OCI-LY1 (cell line): ENCODE measurements around the gene UBQLN3.

Experiments
- H2AFZ ChIP-seq: fragments of 200-600 bp; sonication (generic), shearing (Covaris generic); 2 replicates; pipeline ENCODE4 v1.6.0; 2014; ENCODE audit warnings: antibody characterized with exemption, mild to moderate bottlenecking, low read length
- H3F3A ChIP-seq: fragments of 200-600 bp; sonication (generic), shearing (Covaris generic); 2 replicates; pipeline ENCODE4 v1.6.0; 2014; ENCODE audit warnings: mild to moderate bottlenecking, antibody characterized with exemption, low read length, moderate library complexity; ENCODE audit not compliant: insufficient read depth
- H3K27ac ChIP-seq: fragments of 200-600 bp; sonication (generic); 2 replicates; pipeline ENCODE4 v1.5.1; 2014; ENCODE audit warnings: low read length, mixed run types, mild to moderate bottlenecking, low read depth; ENCODE audit not compliant: poor library complexity, severe bottlenecking
- H3K27me3 ChIP-seq: fragments of 200-600 bp; sonication (generic); 2 replicates; pipeline ENCODE4 v1.6.0; 2014; ENCODE audit warnings: antibody characterized with exemption, mild to moderate bottlenecking, low read length, moderate library complexity; ENCODE audit not compliant: insufficient read depth
- H3K36me3 ChIP-seq: fragments of 200-600 bp; sonication (generic); 2 replicates; pipeline ENCODE4 v1.6.1; 2014; ENCODE audit warnings: mild to moderate bottlenecking, antibody characterized with exemption, low read length, moderate library complexity, mixed read lengths; ENCODE audit not compliant: insufficient read depth
- H3K4me1 ChIP-seq: fragments of 200-600 bp; sonication (generic); 2 replicates; pipeline ENCODE4 v1.5.1; 2014; ENCODE audit warnings: mild to moderate bottlenecking, low read length, moderate library complexity; ENCODE audit not compliant: insufficient read depth, severe bottlenecking
- H3K4me2 ChIP-seq: fragments of 200-600 bp; sonication (generic), shearing (Covaris generic); 2 replicates; pipeline ENCODE4 v1.6.1; 2014; ENCODE audit warnings: low read length
- H3K4me3 ChIP-seq: fragments of 200-600 bp; sonication (generic); 2 replicates; pipeline ENCODE4 v1.5.1; 2014; ENCODE audit warnings: low read length, low read depth, mild to moderate bottlenecking, mixed read lengths; ENCODE audit not compliant: poor library complexity, severe bottlenecking
- H3K79me2 ChIP-seq: fragments of 200-600 bp; shearing (Covaris generic); 2 replicates; pipeline ENCODE4 v1.6.1; 2016; ENCODE audit warnings: mixed run types, low read length, mixed read lengths; ENCODE audit not compliant: insufficient read depth
- H3K9ac ChIP-seq: fragments of 200-600 bp; sonication (generic), shearing (Covaris generic); 2 replicates; pipeline ENCODE4 v1.6.1; 2014; ENCODE audit warnings: mild to moderate bottlenecking, low read length, mixed read lengths
- H3K9me2 ChIP-seq: fragments of 200-600 bp; sonication (generic), shearing (Covaris generic); 2 replicates; pipeline ENCODE4 v1.6.1; 2014; ENCODE audit warnings: low read depth, mild to moderate bottlenecking, low read length, mixed read lengths
- H3K9me3 ChIP-seq: fragments of 200-600 bp; shearing (Covaris generic); 2 replicates; pipeline ENCODE4 v1.6.1; 2014; ENCODE audit warnings: low read length, mixed read lengths
- H4K20me1 ChIP-seq: fragments of 200-600 bp; sonication (generic), shearing (Covaris generic); 2 replicates; pipeline ENCODE4 v1.6.0; 2016; ENCODE audit warnings: mild to moderate bottlenecking, low read length; ENCODE audit not compliant: insufficient read depth
- EZH2 ChIP-seq: fragments of 200-600 bp; sonication (generic), shearing (Covaris generic); IDR thresholded peaks from 2 replicates; pipeline ENCODE4 v1.8.0; 2017; ENCODE audit warnings: borderline replicate concordance, mixed run types, mild to moderate bottlenecking, antibody characterized with exemption, low read length, moderate library complexity, mixed read lengths
- TF ChIP-seq, protein P1 (sequence below): fragments of 200-600 bp; sonication (generic), shearing (Covaris generic); IDR thresholded peaks from 2 replicates; pipeline ENCODE4 v1.5.1; 2017; ENCODE audit warnings: mild to moderate bottlenecking, antibody characterized with exemption, low read length, moderate library complexity, mixed read lengths

The UBQLN3 gene

DNA sequence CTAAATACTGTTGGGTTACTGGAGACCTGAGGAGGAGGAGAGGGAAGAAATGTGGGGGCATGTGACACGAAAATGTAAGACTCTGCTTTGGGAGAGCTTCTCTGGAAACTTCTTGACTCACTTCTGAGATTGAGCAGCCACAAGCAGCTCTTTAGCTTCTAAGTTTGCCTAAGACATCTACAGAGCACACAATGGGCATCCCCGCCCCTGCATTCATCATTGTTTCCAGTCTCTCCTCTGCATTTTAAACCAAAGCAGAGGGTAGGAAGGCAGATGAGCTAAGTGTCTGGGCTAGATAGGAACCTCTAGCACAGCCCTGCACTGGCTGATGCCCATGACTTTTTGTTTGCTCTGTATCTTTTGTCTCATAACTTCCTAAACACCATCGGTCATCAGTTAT is 23.3 kb downstream of the UBQLN3 start:
- Histone ChIP-seq H3K4me3 (no peak overlapping the region), H3K36me3 (no peaks in the 10 kb centered on the region), H2AFZ (no peak overlapping the region), H3K9me2 (no peaks in the 10 kb centered on the region), H3K4me1 (no peaks in the 10 kb centered on the region), H3K27me3 (no peaks in the 10 kb centered on the region; the same call in 1 of the 2 replicates), H4K20me1 (no peaks in the 10 kb centered on the region), H3K9me3 (no peaks in the 10 kb centered on the region), H3K4me2 (no peak overlapping the region), H3K27ac (no peak overlapping the region), H3K79me2 (no peaks in the 10 kb centered on the region), H3K9ac (no peak overlapping the region), H3F3A (no peaks in the 10 kb centered on the region)
- TF ChIP-seq EZH2: no peak
- TF ChIP-seq, protein P1, sequence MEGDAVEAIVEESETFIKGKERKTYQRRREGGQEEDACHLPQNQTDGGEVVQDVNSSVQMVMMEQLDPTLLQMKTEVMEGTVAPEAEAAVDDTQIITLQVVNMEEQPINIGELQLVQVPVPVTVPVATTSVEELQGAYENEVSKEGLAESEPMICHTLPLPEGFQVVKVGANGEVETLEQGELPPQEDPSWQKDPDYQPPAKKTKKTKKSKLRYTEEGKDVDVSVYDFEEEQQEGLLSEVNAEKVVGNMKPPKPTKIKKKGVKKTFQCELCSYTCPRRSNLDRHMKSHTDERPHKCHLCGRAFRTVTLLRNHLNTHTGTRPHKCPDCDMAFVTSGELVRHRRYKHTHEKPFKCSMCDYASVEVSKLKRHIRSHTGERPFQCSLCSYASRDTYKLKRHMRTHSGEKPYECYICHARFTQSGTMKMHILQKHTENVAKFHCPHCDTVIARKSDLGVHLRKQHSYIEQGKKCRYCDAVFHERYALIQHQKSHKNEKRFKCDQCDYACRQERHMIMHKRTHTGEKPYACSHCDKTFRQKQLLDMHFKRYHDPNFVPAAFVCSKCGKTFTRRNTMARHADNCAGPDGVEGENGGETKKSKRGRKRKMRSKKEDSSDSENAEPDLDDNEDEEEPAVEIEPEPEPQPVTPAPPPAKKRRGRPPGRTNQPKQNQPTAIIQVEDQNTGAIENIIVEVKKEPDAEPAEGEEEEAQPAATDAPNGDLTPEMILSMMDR: no peak

DNA sequence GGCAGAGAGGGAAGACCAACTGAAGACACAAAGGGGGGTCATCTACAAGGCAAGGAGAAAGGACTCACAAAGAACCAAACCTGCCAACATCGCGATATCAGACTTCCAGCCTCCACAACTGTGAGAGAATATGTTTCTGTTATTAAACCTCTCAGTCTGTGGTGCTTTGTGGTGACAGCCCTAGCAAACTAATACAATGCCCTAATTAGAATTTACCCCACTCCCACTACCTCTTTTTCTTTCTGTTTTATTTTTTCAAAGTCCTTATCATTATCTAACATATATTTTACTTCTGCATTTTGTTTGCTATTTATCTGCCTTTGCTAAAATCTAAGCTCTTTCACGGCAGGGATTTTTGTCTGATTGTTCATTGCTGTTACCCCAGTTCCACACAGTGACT is 23.8 kb downstream of the UBQLN3 start:
- Histone ChIP-seq H3K36me3 (no peaks in the 10 kb centered on the region), H3K4me3 (no peak overlapping the region), H3K9ac (no peak overlapping the region), H3K79me2 (no peaks in the 10 kb centered on the region), H3K9me2 (no peaks in the 10 kb centered on the region), H4K20me1 (no peaks in the 10 kb centered on the region), H3F3A (no peaks in the 10 kb centered on the region), H3K9me3 (no peaks in the 10 kb centered on the region), H2AFZ (no peak overlapping the region), H3K27ac (no peak overlapping the region), H3K27me3 (no peaks in the 10 kb centered on the region; the same call in 1 of the 2 replicates), H3K4me2 (no peak overlapping the region), H3K4me1 (no peaks in the 10 kb centered on the region)
- TF ChIP-seq, protein P1: no peak
- no peak for TF ChIP-seq EZH2

DNA sequence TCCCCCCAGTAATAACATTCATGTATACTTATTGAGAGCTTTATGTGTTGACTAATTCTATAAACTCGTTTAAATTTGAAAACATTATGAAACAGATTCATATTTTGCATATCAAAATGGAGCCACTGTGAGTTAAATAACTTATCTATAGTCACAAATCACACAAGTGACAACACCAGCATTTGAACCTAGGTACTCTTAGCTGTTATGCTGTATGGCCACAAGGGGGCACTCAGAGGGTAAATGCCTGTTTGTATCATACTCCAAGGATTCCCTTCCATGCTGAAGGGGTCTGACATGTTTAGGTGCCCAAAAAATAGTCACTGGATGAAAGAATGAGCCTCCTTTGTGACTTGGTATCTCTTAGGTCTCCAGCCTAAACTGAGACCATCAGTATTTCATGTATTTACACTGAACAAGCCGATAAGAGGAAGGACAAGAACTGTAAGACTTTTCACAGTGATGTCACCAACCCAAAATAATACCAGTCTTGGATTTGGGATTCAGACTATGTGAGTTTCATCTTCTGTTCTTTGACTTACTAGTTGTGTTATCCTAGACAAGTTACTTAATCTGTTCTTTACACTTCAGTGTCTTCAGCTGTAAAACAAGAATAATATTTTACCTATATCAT is 33.5 kb downstream of the UBQLN3 start:
- Histone ChIP-seq H3K36me3 (no peaks in the 10 kb centered on the region), H3K9me3 (no peaks in the 10 kb centered on the region), H2AFZ (no peak overlapping the region), H3K4me2 (no peak overlapping the region), H3K79me2 (no peaks in the 10 kb centered on the region), H3K9me2 (no peaks in the 10 kb centered on the region), H3K4me3 (no peak overlapping the region), H3K4me1 (no peaks in the 10 kb centered on the region), H3F3A (no peaks in the 10 kb centered on the region), H3K27ac (no peak overlapping the region), H4K20me1 (no peaks in the 10 kb centered on the region), H3K9ac (no peak overlapping the region), H3K27me3 (no peaks in the 10 kb centered on the region)
- TF ChIP-seq, protein P1: peak; percentile 85
- no peak for TF ChIP-seq EZH2
